GM20431 (cell line): Measurements from ENCODE around the gene SPDEF.

Experiments
- in situ Hi-C: fragments of 300-500 bp; cut with MseI, MboI; formaldehyde crosslinking; loops from one replicate; pipeline ENCODE4 v1.15.0; 2020; ENCODE audit warnings: low sequenced_read_pairs; ENCODE audit not compliant: unreplicated experiment

The SPDEF gene

DNA sequence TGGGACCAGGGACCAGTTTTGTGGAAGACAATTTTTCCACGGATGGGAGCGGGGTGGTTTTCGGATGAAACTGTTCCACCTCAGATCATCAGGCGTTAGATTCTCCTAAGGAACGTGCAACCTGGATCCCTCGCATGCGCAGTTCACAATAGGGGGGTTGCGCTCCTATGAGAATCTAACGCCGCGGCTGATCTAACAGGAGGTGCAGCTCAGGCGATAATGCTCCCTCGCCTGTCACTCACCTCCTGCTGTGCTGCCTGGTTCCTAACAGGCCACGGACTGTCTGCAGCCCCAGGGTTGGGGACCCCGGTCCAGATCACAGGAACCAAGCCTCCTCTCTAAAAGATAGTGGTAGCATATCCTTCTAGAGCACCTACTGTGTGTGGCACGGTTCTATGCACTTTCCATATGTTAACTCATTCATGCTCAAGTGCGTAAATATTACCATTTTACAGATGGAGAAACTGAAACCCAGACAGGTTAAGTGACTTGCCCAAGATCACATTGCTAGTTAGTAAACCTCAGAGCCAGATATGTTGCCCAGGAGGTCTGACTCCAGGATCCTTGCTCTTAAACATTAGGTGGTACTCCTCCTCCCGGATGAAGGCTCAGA, 25.3 kb downstream of the SPDEF start:
- in situ Hi-C loops: no loop called here

DNA sequence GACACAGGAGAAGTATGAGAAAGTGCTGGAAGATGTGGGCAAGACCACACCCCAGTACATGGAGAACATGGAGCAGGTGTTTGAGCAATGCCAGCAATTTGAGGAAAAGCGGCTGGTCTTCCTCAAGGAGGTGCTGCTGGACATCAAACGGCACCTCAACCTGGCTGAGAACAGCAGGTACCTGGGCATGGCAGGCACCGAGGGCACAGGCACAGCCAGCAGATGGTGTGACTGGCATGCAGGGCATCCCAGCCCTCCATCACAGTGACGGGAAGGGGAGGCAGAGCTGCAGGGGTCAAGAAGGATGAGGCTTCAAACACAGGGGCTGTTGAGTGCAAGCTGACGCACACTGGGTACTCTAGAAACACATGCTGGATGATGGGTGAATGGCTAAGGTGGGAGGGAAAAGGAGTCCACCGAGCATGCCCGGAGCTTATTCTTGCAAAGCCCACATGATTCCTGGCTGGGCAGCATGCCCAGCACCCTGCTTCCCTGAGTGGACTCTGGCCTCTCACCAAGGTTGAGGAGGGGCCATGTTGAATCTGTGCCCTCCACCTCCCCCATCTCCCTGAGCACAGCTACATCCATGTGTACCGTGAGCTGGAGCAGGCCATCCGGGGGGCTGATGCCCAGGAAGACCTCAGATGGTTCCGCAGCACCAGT, 26.3 kb downstream of the SPDEF start:
- in situ Hi-C loops: no loop called here

GRCh38 chr6:34528996-34529664, 27.0 kb downstream of the SPDEF start:
- in situ Hi-C loops: no loop called here

- in situ Hi-C loops: no loop called here
Observed at GRCh38 chr6:34527751-34528670, 28.1 kb downstream of the SPDEF start.

GRCh38 chr6:34526992-34527728, 29.0 kb downstream of the SPDEF start:
- in situ Hi-C loops: no loop called here

GRCh38 chr6:34526241-34526972, 29.7 kb downstream of the SPDEF start:
- in situ Hi-C loops: no loop called here

DNA sequence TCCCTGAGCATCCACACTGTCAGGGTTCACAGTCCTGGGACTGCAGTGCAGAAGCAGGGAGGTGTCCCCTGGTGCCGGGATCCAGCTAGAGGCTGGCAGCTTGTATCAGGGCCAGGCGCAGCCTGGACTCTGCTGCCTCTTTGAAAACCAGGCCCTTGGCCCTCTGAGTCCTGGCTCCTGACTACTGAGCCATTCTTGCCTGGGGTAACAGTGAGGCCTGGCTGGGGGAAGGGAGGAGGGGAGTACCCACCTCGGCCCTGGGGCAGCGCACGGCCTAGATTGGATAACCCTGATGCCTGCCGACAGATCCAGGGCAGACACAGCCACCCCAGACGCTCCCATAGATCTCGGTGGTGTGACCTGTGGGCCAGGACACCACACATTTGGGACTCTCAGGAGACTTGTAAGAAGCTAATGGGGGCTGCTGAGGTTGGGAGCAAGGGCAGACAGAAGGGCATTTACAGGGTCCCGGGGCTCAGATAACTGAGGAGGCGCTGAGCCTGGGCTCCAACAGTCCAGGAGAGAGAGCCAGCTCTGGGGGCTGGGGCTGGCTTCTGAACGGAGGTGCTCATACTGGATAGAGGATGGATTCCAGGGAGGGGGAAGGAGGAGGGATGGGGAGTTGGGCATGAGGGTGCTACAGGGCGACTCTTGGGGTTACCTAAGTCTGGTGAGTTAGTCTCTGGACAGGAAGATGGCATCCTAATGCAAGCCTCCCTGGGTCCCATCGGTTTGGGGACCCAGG, 30.5 kb downstream of the SPDEF start:
- in situ Hi-C loops: no loop called here

GRCh38 chr6:34524971-34525370, 31.2 kb downstream of the SPDEF start:
- in situ Hi-C loops: no loop called here

- in situ Hi-C loops: no loop called here
Observed at GRCh38 chr6:34524499-34524898, 31.6 kb downstream of the SPDEF start.

- in situ Hi-C loops: no loop called here
Observed at GRCh38 chr6:34523441-34524206, 32.5 kb downstream of the SPDEF start.

- in situ Hi-C loops: no loop called here
Observed at GRCh38 chr6:34522761-34523160, 33.4 kb downstream of the SPDEF start.

GRCh38 chr6:34521463-34522285, 34.5 kb downstream of the SPDEF start:
- in situ Hi-C loops: no loop called here

DNA sequence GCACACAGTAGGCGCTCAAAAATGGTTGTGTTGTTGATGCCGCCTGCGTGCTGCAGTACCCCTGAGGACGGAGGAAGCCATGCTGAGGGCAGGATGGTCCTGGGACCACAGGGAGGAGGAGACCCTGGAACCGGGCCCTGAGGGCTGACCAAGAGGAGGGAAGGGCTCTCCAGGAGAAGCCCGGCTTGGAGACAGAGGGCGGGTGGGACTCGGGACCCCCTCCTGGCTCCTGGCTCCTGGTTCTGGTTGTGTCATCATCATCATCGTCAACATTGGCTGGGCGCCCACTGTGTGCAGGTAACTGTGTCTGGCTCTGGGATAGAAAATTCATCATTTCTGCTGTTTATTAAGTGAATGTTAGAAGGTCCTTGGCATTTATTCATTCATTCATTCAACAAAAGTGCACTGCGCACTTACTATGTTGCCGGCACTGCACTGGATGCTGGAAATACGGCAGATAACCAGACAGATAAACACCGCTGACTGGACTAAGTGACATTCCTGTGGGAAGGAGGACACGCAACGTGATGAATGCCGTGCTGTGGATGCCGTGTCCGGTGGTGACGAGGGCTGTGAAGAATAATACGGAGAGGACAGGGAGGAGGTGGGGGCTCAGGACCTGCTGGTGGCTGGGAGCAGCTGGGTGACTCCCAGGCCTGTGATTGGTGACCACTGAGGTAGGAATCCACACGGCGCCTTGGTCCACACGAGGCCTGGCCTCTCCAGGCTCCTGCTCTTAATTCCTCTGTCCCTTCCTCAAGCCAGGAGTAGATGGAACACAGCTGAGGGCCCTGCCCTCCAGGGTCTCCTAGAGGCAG, 35.3 kb downstream of the SPDEF start:
- in situ Hi-C loops: no loop called here

- in situ Hi-C loops: no loop called here
Observed at GRCh38 chr6:34519971-34520644, 36.0 kb downstream of the SPDEF start.

GRCh38 chr6:34518669-34519365, 37.3 kb downstream of the SPDEF start:
- in situ Hi-C loops: no loop called here
